Lower leg skin (tissue), 3 donors: ENCODE measurements around the gene MRPL9.

Experiments
- POLR2A ChIP-seq, 2 donors: fragments of 450-650 bp; IDR thresholded peaks; one replicate each; pipeline ENCODE4 v1.6.1; 2016 to 2017; ENCODE audit warnings: antibody characterized with exemption in 2 of 2, mild to moderate bottlenecking in 1 of 2, moderate library complexity in 1 of 2
- TF ChIP-seq, protein P1 (sequence below), 3 donors: fragments of 450-650 bp; IDR thresholded peaks; one replicate each; pipeline ENCODE4 v1.5.1; 2016; ENCODE audit warnings: antibody characterized with exemption in 3 of 3, mild to moderate bottlenecking in 3 of 3, moderate library complexity in 2 of 3

DNA sequence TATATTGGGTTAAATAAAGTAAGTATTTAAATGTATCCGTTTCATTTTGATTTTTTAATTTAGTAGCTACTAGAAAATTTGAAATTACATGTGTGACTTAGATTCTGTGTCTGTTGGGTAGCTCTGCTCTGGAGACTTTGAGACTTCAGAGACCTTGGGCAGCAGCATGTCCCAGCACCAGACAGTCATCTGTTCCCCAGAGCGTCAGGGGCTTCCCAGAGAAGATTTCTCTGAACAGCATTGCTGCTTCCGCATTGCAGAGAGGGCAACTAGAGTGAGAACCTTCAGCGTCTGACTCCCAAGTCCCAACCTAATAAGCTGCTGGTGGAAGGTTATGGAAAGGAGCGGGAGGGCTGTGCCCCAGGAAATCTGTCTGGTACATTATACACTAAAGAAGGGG, 35.3 kb upstream of the MRPL9 start:
- TF ChIP-seq, protein P1, sequence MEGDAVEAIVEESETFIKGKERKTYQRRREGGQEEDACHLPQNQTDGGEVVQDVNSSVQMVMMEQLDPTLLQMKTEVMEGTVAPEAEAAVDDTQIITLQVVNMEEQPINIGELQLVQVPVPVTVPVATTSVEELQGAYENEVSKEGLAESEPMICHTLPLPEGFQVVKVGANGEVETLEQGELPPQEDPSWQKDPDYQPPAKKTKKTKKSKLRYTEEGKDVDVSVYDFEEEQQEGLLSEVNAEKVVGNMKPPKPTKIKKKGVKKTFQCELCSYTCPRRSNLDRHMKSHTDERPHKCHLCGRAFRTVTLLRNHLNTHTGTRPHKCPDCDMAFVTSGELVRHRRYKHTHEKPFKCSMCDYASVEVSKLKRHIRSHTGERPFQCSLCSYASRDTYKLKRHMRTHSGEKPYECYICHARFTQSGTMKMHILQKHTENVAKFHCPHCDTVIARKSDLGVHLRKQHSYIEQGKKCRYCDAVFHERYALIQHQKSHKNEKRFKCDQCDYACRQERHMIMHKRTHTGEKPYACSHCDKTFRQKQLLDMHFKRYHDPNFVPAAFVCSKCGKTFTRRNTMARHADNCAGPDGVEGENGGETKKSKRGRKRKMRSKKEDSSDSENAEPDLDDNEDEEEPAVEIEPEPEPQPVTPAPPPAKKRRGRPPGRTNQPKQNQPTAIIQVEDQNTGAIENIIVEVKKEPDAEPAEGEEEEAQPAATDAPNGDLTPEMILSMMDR (IDR thresholded peaks at IDR 0.05), result no peak
- TF ChIP-seq POLR2A (IDR thresholded peaks at IDR 0.05), result no peak
